Activated T-helper 9 cell treated with anti-CD3 and anti-CD28 coated beads, Interleukin-2, amount 50 U/mL, for 16 hours (primary cell): ENCODE data around the gene COL6A5.
"Not testable (repeated sequence)": the region's sequence is repeated elsewhere in the genome, so short reads cannot be mapped to it uniquely, and the experiment has no call there.

Experiments
- DNase-seq: peaks from one replicate; pipeline ENCODE4 v3.0.0-alpha.2; 2020; ENCODE audit warnings: low read depth

COL6A5 gene

GRCh38 chr3:130442284-130442683, 96.8 kb downstream of the COL6A5 start:
- no peak for DNase-seq

GRCh38 chr3:130446840-130447239, 101.4 kb downstream of the COL6A5 start:
- DNase-seq = not testable (repeated sequence)

DNA sequence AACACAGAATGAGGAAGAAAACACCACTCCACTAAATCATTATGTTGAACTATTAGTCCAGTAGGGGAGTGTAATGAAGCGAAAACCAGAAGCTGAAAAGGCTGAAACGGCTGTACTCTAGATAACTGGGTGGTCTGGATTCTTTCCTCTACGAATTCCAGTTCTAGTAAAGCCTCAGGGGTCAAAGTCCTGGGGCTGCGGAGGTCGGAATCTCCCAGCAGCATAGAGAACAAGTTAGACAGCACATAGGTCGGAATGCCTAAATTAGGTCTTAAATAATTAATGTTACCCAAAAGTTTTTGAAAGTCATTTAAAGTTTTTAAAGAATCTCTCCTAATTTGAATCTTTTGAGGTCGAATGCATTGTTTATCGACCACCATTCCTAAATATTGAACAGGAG, 102.7 kb downstream of the COL6A5 start:
- not testable (repeated sequence) for DNase-seq

- DNase-seq = no peak
Observed at GRCh38 chr3:130456540-130456939, 111.1 kb downstream of the COL6A5 start.

DNA sequence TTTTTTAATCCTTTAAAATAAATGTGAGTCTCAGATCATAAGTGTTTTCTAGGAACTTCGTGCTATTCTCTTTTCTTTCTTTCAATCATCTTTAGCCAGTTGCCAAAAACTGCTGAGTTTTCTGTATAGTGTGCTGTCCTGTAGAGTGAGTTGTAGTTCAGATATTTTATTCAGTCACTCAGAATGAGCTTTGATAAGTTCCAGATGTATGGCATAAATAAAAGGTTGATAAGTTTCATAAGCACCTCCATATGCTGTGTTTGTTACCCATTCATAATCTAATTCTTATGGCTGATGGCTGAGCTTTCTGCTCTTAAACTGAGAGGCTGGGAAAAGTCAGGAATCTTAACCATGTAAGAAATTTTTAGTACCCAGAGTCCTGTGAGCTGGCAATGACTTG, 112.2 kb downstream of the COL6A5 start:
- no peak for DNase-seq

DNA sequence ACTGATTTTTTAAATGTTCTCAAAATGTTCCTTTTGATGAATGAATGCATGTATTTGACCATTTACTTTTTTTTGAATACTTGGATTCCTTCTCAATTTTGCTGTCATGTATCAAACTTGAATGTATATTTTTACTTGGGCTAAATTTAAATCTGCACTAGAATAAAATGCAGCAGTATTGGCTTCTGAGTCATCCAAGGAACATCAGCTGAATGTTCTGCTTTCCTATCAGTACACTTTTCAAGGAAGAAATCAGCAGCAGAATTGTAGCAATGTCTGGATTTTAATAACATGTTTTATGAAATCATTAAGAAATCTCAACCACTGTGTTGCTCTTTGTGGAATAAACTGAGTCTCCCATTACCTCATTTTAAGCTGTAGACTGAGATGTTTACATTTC, 114.5 kb downstream of the COL6A5 start:
- no peak for DNase-seq

GRCh38 chr3:130462089-130462488, 116.6 kb downstream of the COL6A5 start:
- DNase-seq = no peak

- DNase-seq = no peak
Observed at GRCh38 chr3:130463221-130463620, 117.7 kb downstream of the COL6A5 start.

GRCh38 chr3:130465521-130465920, 120.0 kb downstream of the COL6A5 start:
- DNase-seq = no peak

DNA sequence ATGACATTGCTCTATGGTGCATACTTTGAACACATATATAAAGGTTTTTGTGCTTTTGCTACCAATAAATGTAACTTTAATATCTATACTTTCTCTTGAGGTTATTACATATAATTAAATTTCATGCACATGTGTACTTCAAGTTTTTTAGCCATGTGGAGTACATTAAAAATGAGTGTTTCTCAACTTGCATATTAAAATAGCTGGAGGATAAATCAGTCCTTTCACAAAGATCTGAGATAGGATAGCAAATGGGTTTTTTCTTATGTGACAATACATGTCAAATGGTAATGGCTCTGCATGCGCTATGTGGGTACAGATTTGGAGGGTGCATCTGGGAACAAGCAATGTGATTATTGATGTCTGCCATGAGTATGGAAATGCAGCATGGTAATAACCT, 122.8 kb downstream of the COL6A5 start:
- DNase-seq = no peak

GRCh38 chr3:130470126-130470525, 124.7 kb downstream of the COL6A5 start:
- no peak for DNase-seq

DNA sequence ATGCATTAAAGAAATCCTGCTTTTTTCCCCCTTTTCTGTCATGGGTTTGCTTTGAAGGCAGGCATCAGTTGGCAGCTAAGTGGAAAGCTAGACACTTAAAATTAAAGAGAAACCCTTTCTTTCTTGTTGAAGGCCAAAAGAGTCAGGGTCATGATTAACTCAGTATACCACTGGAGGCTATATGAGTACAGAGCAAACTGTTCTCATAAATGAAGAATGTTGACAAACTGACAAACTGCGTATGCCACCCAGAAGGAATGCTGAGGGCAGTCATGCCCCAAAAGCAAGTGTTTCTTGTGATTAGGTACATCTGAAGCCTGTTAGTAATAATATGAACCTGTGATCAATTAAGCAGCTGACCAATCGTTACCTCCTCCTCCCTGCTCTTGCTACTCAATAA, 127.9 kb downstream of the COL6A5 start:
- DNase-seq = no peak

DNA sequence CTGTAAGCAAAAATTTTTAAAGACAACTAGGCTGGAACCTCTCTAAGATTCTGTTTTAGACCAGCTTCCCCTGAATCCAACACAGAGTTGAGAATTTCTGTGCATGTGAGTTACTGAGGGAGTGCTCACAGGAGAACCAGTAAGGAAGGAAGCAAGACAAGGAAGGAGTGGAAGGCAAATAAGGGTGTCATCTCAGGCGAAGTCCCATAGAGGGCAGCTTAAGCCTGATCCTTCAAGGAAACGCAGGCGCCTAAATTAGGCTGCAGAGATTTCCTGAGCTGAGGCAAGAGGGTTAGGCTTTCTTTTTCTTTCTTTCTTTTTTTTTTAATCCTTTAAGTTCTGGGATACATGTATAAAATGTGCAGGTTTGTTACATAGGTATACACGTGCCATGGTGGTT, 135.3 kb downstream of the COL6A5 start:
- no peak for DNase-seq

GRCh38 chr3:130488288-130488687, 142.8 kb downstream of the COL6A5 start:
- no peak for DNase-seq

DNA sequence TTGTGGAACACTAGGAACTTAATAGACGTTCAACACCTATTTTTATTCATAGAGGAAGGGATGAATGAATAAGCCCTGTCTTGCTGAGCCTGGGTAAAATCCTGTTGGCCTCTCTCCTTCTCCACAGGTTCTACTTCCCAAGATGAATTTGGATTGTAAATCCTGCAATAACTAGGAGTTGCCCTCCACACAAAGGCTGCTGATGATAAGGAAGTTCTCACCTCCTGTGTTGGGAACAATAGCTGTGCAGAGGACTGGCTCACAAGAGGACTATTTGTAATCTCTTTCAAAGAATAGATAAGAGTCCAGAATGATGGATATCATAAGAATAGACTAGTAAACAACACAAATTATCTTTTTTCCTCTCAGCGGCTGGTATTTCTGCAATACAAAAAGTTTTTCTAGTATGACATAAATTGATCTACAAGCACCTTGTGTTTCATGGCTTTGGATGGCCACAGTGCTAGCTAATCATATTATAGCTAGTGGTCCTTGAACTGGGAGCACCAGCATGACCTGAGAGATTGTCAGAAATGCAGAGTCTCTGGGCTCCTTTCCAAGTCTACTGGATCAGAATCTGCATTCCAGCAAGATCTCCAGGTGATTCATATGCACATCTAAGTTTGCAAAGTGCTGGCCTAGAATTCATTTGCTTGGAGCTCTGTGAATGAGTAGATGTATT, 143.4 kb downstream of the COL6A5 start:
- no peak for DNase-seq

DNA sequence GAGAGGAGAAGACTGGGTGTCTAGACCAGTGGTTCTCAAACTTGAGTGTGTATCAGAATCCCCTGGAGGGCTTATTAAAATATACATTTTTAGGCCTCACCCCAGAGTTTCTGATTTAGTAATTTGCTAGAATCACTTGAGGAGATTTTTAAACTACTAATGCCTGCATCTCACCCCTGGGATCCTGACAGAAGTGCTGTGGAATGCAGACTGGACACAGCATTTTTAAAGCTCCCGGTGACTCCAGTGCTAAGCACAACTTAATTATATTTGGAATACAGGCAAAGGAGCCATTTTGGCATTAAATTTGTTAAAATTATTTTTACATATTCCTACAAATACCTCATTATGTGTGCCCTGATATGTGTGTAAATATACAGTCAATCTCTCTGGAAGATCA, 144.8 kb downstream of the COL6A5 start:
- no peak for DNase-seq

DNA sequence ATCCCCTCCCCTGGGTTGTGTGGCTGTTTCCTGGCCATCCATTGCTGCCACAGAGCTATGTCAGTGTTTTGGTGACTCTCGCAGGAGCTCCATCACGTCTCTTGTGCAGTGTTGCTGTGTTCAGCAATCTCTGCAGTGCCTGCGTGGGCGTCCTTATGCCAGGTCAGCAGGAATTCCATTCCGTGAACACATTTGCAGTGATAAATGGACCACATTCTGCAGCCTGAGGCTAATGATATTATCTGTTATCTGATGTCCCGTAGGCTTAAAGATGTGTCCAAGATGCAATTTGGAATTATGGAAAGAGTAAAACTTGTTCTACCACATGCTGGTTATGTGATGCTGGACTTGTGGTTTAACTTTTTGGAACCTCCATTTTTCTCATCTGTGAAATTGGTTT, 146.0 kb downstream of the COL6A5 start:
- no peak for DNase-seq

DNA sequence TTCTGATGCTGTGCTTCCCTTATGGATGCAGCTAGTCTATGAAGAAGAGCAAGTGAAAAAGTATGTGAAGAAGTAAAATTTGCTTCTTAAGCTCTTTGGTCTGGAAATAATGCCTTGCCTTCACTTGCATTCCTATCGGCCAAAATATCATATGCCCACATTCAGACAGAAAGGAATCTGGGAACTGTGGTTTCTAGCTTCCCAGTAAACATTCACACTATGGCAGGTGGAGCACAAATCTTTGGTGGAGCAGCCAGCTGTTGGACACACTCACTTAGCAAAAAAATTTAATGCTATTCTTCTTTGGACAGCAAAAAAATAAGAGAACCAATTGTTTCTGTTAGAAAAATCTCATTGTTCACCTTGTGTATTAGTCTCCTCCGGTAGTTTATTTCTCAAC, 159.2 kb downstream of the COL6A5 start:
- no peak for DNase-seq

DNA sequence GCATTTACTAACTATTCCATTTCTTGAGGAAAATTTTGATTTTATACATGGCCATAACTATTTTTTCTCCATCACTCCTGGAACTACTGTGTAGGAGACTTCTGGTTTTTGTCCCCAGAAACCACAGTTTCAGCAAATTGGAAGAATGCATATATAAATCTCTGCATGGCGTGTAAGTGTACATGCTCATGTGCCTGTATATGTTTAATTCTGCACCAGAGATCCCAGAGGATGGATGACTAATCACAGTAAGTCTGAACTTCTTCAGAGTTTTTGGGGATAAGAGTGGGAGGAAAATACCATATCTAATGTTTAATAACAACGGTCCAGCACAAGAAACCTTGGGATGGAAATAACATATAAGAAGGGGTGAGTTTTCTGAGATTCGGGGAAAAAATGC, 160.6 kb downstream of the COL6A5 start:
- DNase-seq = no peak

- DNase-seq = no peak
Observed at GRCh38 chr3:130507746-130508145, 162.3 kb downstream of the COL6A5 start.

DNA sequence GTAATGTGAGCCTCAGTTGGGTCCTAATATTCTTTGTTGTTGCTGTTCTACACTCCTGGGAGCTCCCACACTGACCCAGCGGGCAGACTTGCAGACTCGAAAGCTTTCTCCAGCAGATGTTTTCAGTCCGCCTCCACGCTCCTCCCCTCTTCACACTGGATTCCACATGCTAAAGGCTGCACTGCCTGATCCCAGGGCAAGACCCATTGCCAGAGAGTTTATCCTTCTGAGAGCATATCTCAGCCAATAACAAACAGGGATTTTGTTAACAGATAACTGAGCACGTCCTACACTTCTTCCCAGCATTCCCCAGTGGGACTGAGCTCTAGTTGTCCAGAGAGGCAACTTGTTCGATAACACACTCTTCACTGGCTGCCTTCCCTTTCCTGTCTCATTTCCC, 163.5 kb downstream of the COL6A5 start:
- no peak for DNase-seq

DNA sequence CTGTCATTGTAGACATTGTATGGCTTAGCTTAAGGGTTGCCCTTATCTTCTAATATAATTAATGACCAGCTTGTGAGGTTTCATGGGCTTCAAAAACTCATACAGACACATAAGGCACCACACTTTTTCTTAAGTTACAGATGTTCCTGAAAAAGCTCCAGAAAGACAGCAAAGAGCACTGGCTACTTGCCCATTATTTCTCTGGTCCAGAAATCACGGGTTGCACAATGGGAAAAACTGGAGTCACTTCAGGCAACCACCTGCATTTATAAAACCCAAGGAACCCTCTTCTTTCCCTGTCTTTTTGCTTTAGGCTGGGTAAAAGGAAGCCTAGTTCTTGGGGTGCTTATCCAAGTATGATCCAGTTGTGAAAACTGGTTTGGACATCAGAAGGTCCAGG, 169.2 kb downstream of the COL6A5 start:
- DNase-seq = no peak

DNA sequence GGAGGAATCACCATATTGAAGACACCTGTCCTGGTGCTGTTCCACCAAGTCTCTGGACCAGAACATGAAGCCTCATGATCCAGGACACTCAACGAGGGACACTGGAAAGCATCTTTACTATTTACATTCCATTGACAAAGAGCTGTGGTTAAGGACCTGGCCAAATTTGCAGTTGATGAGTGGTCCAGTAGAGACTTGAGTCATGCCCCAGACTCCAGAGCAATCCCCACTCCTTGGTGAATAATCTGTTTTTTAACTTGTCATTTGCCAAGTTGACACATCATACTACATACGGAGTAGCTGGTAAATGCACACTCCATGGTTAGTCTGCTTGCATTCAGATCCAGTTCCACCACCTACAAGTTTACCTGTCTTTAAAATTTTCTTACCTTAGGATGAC, 170.3 kb downstream of the COL6A5 start:
- DNase-seq = no peak

DNA sequence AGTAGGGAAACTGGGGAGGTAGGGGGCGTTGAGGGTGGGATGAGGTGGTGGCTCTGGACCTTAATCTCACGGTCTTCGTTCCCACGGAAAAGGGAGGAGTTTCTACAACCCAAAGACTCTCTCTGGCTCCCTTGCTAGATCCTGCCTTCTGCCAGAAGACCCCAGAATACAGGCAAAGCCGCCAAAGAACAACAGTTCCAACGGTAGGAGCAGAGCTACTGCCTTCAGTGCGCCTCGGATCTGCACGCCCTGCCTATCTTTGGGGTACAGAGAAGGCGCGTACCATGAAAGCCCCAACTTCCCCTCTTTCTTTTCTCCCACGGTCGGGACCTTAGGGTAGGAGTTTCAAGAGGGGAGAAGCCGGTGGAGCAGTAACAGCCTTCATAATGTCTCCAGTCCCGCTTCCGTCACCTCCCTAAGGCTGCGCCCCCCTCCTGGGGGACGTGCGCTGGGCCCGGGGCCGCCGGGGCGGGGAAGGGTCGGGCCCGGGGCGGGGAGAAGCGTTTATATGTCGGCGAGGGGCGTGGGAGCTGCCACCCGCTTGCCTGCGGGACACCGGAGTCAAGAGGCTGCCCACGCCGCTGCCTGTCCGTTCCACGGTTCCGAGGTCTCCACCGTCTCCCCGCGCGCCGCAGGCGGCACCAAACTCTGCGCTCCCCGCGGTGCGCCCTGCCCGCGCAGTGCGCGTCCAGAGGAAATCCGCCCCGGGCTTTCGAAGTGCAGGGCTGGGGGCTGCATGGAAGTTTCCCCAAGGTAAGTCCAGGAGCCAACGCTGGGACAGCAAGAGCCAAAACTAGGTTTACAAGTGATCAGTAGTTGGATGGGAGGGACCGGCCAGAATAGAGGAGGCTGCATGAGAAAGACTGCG, 171.4 kb downstream of the COL6A5 start, which contains the start of gene COL6A6:
TSS of gene COL6A6 (plus strand) at position 533 of the 868 bp plus-strand sequence. CDS start 43,188 bp downstream, outside the sequence.
- no peak for DNase-seq
